ENCODE data around the gene EML4.
A peak's percentile ranks its signal among the peaks of the same experiment; 100 is the strongest.
"Not testable (repeated sequence)": the region's sequence is repeated elsewhere in the genome, so short reads cannot be mapped to it uniquely, and the experiment has no call there.

The EML4 gene

DNA sequence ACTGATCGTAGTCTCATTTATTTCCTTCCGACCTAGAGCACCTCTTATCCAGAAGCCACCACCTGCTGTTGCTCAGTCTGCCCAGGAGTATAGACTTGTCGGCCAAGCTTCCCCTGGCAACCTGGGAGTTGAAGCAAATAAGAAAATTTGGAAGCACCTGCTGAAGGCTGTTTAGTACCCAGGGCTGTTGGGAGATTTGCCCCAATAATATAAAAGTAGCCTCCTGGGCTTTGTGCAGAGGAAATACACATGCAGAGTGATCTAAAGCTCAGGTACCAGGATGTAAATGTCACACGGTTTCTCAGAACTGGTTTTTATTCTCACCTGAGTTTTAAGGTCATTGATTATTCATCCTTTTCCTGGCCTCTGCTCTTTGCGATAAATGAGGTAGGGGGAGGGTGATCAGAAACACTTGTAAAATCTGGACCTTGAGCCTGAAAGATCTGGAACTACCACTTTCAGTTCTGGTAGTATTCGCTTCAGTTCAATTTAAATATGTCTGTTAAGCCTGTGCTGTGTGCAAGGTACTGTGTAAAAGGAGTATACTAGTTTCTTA lies 192.7 kb downstream of the EML4 start:
- no peak for DNase-seq

DNA sequence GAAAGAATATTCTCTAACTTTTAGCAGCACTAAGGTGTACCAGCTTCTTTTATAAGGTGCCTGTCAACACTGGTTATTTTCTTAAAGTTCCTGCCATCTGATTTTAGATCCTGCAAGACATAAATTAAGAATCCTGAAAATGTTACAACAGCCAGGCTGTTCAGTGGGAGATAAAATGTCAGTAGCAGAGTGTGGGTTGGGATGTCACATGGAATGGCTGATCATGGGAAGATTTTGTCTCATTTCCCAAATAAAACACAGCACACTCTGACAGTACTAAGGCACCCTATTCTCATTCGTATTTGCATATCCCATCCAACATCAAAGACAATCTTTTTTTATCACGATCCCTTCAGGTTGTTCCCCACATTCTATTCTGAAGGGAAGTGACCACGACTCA lies 194.3 kb downstream of the EML4 start:
- DNase-seq: no peak

DNA sequence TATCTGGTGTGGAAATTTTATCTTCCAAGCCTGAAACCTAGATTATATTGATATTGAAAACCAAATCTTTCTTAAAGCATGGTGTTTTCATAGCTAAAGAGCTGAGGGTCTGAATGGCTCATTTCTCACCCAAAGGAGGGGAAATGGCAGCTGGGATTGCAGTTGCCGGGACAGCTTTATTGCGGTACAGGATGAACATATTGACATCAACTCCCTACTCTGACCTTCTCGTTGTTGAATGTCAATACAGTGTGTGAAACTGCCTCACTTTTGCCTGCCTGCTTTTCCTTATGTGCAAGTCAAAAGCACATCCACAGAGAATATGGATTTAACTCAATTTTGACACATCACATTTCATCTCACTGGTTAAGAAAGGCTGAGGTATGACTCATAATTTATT lies 195.5 kb downstream of the EML4 start:
- DNase-seq: peak; percentile 75

DNA sequence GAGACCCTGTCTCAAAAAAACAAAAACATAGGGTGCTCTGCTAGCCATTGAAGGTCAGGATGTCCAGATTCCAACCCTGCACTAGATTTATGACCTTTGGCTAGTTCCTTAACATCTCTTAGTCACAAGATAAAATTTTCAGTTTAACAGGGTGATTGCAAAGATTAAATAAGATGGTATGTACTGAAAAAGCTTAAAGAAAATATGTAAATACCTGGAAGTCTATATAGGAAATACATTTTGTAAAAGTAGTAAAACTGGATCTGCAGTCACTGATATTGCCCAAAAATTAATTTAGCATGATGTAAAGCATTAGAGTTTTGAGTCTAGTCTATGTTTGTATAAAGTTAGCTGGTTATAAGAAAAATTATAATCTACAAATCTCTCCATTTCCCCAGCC lies 197.3 kb downstream of the EML4 start:
- DNase-seq: no peak

DNA sequence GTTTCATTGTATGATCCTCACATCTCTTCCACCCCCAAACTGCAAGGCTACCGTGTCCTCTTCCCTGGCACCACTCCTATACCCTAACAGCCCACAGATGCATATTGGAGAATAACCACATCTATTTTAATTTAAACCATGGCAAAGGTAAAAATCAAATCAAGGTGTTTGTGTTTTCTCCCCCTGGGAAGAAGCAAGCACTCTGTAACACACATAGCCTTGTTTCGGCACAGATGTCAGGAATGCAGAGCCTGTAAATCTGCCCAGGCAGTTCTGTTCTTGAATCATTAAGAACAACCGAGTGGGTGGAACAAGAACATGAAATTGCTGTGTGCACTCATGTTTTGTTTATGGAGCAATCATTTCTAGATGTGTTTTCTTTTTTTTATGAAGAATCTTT lies 198.7 kb downstream of the EML4 start:
- peak; percentile 85 for DNase-seq

DNA sequence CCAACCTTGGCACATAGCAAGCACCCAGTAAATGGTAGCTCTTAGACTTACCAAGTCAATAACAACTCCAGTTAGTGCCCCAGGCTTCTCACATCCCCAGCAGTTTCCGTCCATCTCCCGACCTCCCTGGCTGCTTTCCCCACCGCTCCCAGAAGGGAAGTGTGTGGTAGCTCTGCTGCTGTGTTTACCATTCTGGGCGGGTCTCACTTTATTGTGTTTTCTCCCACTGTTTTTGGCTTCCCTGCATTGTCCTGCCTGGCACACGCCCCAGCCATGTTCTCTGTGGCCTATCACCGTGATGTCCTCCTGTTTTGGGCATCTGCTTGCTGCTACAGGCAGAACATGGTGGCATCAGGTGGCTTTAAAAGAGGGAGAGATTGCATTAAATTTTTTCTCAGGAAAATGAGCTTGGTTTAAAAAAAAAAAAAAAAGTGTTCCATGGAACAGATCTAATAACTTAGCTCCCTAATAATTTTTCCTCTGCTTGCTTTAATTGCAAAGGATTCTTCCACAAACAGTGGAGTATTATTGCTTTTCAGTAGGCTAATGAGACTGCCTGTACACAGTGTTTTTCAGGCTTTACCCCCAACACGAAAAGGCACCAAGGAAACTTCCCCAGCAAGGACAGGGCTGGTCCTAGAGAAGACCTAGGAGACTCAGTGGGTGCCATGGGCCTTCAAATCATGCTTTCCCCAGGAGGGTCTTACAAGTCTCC lies 199.8 kb downstream of the EML4 start:
- DNase-seq: peak; percentile 62

DNA sequence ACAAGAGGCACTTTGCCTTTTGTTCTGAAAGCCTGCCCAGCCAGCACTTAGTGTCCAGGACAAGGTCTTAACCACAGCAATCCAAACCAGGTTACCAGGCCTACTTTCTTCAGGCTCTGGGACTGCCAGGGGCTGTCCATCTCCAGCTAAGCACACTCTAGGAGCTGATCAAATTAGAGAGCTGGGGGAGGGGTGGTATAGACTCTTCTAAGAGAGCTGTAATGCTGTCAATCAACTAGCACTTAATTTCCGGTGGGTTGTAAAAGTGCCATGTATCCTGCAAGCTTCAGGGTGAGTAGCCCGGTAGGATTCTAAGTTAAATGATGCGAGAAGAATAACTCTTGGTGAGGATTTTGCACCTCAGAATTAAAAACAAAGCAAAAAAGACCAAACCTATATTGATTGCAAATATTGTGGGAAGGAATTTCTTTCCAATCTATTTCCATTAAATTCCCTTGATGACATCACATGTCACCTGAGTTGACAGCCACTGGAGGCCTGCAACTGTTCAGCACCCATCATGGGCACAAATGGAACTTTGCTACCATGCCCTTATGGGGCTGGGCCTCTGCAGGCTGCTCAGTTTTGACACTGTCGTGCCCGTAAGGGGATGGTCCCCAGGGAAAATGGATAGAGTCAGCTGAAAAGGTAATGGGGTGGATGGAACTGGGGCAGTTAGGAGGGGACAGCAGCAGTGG lies 200.5 kb downstream of the EML4 start:
- peak; percentile 34 for DNase-seq

DNA sequence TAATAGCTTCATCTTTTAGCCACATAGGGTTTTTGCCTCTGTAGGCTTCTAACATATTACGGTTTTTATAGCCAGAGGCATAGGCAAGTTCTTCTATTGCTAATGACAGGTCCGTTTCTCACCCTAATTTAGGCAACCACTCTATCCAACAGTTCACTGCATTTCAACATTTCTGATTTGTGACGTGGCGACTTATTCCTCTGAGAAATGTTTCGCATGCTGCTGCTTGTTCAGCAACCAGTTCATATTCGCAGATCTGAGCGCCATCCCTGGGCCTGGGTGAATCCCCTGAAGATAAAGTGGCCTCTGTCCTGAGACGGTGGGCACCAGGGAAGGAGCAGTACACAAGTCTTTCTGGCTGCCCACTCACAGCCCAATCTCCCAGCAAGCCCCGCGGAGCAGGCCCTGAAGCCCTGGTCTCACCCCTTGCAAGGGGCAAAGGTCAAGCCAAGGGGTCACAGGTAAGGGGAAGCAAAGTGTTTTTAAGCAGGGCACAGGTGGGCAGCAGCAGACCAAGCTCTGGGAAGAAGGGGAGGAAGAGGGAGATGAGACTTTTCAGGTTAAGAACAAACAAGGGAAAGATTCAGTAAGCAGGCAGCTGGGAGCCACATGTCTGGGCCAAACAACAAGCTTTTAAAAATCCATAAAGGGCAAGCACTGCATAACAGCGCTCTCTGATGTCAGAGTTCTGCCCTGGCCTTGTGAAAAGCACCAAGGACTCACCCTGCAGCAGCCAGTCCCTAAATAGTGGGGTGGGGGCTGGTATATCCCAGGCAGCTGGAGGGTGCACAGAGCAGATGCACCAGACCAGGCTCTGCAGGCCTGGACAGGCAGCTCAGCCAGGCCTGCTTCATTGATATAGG lies 202.7 kb downstream of the EML4 start:
- DNase-seq: peak; percentile 55

DNA sequence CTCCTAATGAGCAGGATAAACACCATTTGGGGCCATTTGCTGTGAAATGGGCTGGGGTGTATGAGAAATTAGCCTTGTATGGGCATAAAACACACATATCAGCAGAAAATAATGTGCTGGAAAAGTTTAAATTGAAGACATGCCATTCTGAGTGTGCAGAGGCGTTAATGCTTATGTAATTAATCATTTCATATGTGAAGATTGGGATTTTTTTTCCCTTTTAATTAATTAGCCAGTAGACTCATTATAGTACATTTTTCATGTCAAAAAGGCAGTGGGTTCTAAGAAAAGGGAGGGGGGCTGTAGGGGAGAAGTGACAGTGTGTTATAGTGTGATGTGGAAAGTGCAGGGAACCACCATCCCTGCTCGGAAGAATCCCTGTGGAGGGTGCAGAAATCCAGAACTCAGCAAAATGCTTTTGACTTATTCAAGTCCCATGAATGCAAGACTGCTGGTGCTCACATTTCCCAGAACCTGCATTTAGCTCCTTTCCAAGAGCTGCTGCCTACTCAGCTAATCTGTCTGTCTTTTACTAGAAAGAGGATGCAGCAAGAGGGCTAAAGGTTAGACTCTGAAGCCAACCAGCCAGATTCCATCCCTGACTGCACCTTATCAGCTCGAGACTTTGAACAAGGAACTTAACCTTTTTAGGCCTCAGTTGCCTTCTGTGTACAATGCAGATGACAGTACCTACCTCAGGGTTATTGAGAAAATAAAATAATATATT lies 203.5 kb downstream of the EML4 start:
- peak; percentile 99 for DNase-seq

DNA sequence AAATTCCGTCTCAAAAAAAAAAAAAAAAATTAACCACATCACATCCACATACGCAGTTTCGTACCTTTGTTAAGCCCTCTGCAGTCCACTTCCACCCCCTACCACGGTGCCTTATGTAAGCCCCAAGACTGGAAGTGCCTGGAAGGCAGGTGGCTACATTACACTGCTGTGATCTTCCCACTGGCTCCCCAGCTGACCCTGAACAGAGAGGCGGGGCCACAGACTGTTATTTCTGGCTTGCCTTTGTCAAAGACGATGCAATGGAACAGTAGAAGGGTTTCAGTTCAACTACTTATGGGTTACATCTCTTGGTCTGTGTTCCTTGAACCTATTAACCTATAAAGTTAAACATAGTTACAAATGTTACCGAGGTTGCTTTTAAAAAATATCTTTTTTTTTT lies 207.6 kb downstream of the EML4 start:
- DNase-seq: no peak

DNA sequence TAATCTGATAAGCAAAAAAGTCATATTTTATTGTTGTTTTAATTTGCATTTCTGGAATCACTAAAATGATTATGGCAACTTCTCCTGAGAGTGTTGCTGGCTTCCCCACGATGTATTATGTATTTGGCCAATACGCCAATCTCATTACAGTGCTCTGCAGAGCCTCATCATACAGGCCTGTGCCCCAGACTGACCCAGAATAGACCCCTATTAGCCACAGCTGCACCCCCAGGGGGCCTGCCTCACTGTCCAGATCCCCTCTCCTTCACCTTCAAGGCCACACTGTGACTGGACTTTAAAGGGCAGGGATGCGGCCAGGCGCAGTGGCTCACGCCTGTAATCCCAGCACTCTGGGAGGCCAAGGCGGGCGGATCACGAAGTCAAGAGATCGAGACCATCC lies 209.3 kb downstream of the EML4 start:
- DNase-seq: no peak

DNA sequence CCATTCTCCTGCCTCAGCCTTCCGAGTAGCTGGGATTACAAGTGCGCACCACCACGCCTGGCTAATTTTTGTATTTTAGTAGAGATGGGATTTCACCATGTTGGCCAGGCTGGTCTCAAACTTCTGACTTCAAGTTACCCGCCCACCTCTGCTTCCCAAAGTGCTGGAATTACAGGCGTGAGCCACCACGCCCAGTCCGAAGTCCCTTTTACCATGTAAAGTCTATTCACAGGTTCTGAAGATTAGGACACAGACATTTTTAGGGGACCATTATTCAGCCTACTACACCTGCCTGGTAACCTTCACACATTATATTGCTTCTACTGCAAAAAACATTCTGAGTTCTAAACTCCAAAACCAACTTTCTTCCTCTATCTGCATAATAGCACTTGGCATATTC lies 210.9 kb downstream of the EML4 start:
- not testable (repeated sequence) for DNase-seq

DNA sequence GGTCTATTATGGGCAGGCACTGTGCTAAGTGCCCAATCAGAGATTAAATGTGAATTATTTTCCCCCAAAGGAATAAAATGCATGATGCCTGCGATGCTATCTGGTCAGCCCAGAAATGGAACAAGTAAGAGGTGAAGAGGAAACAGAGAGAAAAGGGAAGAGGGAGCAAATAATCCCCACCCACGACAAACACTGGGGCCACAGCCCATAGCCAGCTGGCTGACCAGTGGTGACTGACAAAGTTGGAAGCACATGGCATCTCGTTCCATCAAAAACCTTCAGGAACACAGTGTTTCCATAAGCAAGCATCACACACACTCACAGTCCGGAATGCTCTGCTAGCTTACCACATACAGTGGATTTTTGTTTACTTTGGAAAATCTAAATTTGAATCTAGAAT lies 213.0 kb downstream of the EML4 start:
- no peak for DNase-seq
